Astrocyte (in vitro differentiated cells and primary cell): Measurements from ENCODE around the gene DNLZ.

Experiments used
- CTCF ChIP-seq: IDR thresholded peaks from 2 replicates; pipeline ENCODE4 v1.5.1; 2011; ENCODE audit warnings: low read depth, mild to moderate bottlenecking, inconsistent platforms, low read length, moderate library complexity; ENCODE audit not compliant: insufficient read depth
- EZH2 ChIP-seq: IDR thresholded peaks from 2 replicates; pipeline ENCODE4 v1.6.1; 2012; ENCODE audit warnings: mild to moderate bottlenecking, low read length, inconsistent platforms; ENCODE audit not compliant: insufficient read depth

- TF ChIP-seq CTCF, result no peak
- TF ChIP-seq EZH2, result no peak
These were observed 25.8 kb downstream of the DNLZ start for GRCh38 chr9:136337416-136338395.
